HepG2 (cell line): ENCODE results near the gene PPEF2.

Experiments
- ARNTL ChIP-seq: sonication (generic); formaldehyde crosslinking; IDR thresholded peaks from 2 replicates; pipeline ENCODE4 v1.4.0; 2020; ENCODE audit warnings: mild to moderate bottlenecking, missing genetic modification reagents
- CBFB ChIP-seq: sonication (generic); formaldehyde crosslinking; IDR thresholded peaks from 2 replicates; pipeline ENCODE4 v1.4.0; 2020; ENCODE audit warnings: missing genetic modification reagents
- HNRNPH1 ChIP-seq: fragments of 200-400 bp; formaldehyde crosslinking; optimal IDR thresholded peaks from 2 replicates; pipeline ENCODE3; 2017; ENCODE audit warnings: mild to moderate bottlenecking, low read depth, low read length
- MAZ ChIP-seq, 2 experiments: sonication (generic) in 1 of 2; formaldehyde crosslinking in 1 of 2; IDR thresholded peaks; 2 replicates each; pipeline versions ENCODE4 v1.5.0 to v1.6.1; 2012 to 2020; ENCODE audit warnings: low read depth in 2 of 2, mild to moderate bottlenecking in 2 of 2, borderline replicate concordance in 1 of 2, improper control_type of control experiment in 1 of 2, low read length in 1 of 2, missing genetic modification reagents in 1 of 2, moderate library complexity in 1 of 2
- NFYB ChIP-seq: sonication (generic); formaldehyde crosslinking; IDR thresholded peaks from 2 replicates; pipeline ENCODE4 v1.4.0; 2020; ENCODE audit warnings: missing genetic modification reagents
- RELA ChIP-seq: sonication (generic); formaldehyde crosslinking; IDR thresholded peaks from 2 replicates; pipeline ENCODE4 v1.4.0; 2020; ENCODE audit warnings: missing genetic modification reagents
- RFX5 ChIP-seq: IDR thresholded peaks from 2 replicates; pipeline ENCODE4 v1.6.1; 2011; ENCODE audit warnings: low read depth, low read length, improper control_type of control experiment
- TOE1 ChIP-seq: sonication (generic); formaldehyde crosslinking; IDR thresholded peaks from 2 replicates; pipeline ENCODE4 v1.4.0; 2020; ENCODE audit warnings: mild to moderate bottlenecking, missing genetic modification reagents
- ZZZ3 ChIP-seq: sonication (generic); formaldehyde crosslinking; IDR thresholded peaks from 2 replicates; pipeline ENCODE4 v1.4.0; 2020; ENCODE audit warnings: missing genetic modification reagents, mild to moderate bottlenecking, borderline replicate concordance
- TF ChIP-seq, protein P1 (sequence below): sonication (generic); formaldehyde crosslinking; IDR thresholded peaks from 2 replicates; pipeline ENCODE4 v1.4.0; 2020; ENCODE audit warnings: missing genetic modification reagents
- TF ChIP-seq, protein P2 (sequence below): sonication (generic); formaldehyde crosslinking; IDR thresholded peaks from 2 replicates; pipeline ENCODE4 v1.4.0; 2020; ENCODE audit warnings: missing genetic modification reagents
- TF ChIP-seq, protein P3 (sequence below): sonication (generic); formaldehyde crosslinking; IDR thresholded peaks from 2 replicates; pipeline ENCODE4 v1.4.0; 2020; ENCODE audit warnings: mild to moderate bottlenecking, low read depth, missing genetic modification reagents

DNA sequence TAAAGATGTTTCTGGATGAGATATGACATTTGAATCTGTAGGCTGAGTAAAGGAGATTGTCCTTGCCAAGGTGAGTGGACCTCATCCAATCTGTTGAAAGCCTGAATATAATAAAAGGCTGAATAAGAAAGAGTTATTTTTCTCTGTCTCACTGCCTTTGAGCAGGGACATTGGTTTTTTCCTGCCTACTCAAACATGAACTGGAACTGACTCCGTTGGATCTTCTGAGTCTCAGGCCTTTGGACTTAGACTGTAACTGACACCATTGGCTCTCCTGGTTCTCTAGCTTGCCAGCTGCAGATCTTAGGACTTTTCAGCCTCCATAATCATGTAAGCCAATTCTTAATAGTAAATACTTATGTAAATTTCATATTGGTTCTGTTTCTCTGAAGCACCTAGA is 43.5 kb downstream of the PPEF2 start:
- TF ChIP-seq, protein P1, sequence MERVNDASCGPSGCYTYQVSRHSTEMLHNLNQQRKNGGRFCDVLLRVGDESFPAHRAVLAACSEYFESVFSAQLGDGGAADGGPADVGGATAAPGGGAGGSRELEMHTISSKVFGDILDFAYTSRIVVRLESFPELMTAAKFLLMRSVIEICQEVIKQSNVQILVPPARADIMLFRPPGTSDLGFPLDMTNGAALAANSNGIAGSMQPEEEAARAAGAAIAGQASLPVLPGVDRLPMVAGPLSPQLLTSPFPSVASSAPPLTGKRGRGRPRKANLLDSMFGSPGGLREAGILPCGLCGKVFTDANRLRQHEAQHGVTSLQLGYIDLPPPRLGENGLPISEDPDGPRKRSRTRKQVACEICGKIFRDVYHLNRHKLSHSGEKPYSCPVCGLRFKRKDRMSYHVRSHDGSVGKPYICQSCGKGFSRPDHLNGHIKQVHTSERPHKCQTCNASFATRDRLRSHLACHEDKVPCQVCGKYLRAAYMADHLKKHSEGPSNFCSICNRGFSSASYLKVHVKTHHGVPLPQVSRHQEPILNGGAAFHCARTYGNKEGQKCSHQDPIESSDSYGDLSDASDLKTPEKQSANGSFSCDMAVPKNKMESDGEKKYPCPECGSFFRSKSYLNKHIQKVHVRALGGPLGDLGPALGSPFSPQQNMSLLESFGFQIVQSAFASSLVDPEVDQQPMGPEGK (CRISPR knock-in tag) = no peak
- TF ChIP-seq RELA (CRISPR knock-in tag) (no peak), RFX5 (no peak), CBFB (CRISPR knock-in tag) (no peak), HNRNPH1 (no peak), ZZZ3 (CRISPR knock-in tag) (no peak), TOE1 (no peak), MAZ (IDR thresholded peaks at IDR 0.05; ENCODE audit: borderline replicate concordance, low read depth, low read length) (no peak), MAZ (CRISPR knock-in tag; IDR thresholded peaks at IDR 0.05; ENCODE audit: low read depth) (no peak), NFYB (CRISPR knock-in tag) (no peak), ARNTL (CRISPR knock-in tag) (no peak)
- TF ChIP-seq, protein P2, sequence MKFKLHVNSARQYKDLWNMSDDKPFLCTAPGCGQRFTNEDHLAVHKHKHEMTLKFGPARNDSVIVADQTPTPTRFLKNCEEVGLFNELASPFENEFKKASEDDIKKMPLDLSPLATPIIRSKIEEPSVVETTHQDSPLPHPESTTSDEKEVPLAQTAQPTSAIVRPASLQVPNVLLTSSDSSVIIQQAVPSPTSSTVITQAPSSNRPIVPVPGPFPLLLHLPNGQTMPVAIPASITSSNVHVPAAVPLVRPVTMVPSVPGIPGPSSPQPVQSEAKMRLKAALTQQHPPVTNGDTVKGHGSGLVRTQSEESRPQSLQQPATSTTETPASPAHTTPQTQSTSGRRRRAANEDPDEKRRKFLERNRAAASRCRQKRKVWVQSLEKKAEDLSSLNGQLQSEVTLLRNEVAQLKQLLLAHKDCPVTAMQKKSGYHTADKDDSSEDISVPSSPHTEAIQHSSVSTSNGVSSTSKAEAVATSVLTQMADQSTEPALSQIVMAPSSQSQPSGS (CRISPR knock-in tag) = no peak
- TF ChIP-seq, protein P3, sequence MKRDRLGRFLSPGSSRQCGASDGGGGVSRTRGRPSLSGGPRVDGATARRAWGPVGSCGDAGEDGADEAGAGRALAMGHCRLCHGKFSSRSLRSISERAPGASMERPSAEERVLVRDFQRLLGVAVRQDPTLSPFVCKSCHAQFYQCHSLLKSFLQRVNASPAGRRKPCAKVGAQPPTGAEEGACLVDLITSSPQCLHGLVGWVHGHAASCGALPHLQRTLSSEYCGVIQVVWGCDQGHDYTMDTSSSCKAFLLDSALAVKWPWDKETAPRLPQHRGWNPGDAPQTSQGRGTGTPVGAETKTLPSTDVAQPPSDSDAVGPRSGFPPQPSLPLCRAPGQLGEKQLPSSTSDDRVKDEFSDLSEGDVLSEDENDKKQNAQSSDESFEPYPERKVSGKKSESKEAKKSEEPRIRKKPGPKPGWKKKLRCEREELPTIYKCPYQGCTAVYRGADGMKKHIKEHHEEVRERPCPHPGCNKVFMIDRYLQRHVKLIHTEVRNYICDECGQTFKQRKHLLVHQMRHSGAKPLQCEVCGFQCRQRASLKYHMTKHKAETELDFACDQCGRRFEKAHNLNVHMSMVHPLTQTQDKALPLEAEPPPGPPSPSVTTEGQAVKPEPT (CRISPR knock-in tag) = no peak
